ENCODE data around the gene INSYN2A. TPM values are rescaled to one million over a fixed set of nuclear protein-coding genes. Genes with fewer than 3 reads are reported as not detected.
A peak's percentile ranks its signal among the peaks of the same experiment; 100 is the strongest.

The INSYN2A gene
- total RNA-seq (2014; rRNA removed; shearing (Covaris generic)) = 0.28 TPM in 1 of 2 replicates, not detected in the other
- polyA plus RNA-seq (2016; fragmentation: Nextera tagmentation; extraction: Ambion mirVana) = 0.77 and 1.3 TPM in 2 replicates
- long read RNA-seq = 0 reads

DNA sequence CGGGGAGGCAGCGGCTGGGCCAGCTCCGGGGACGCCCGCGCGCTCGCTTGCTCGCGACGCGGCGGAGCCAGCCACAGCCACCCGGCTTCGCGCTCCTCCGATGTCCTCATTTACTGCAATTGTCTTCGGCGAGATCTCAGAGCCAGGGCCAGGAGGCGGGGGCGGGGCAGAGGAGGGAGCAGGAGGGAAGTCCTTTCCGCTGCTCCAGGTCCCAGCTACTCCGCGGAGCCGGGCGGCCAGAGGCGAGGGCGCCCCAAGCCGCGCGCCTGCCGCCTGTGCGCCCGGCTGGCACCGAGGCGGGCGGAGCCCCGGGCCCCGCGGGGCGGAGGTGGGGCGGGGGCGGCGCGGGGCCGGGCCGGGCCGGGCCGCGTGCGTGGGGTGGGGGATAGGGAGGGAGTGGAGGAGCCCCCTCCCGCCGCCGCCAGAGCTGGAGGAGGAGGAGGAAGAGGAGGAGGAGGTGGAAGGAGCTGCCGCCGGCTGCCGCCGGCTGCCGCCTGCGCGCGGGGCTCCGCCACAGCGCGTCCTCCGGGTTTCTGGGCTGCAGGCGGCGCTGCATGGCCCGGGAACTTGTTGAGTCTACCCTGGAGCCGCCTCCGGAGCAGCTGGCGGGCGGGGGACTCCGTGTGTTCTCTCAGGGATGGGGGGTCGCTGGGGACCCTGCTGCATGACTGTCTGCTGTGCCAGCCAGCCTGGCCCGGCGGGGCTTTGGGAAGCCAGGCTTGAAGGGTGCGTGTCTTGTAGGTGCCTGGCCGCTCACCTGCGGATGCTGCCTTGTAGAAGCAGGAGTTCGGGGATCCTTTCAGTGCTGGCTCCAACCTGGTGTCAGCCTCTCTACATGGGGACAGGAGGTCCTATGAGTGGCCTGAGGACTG is at the start of gene INSYN2A:
TSS of gene INSYN2A (minus strand) at position 310 of the 872 bp plus-strand sequence. CDS start 20,196 bp downstream, outside the sequence.
- Histone ChIP-seq H3K4me2 (peak within 1 kb of the TSS; percentile 90), H3K27me3 (ENCODE audit: insufficient read depth) (peaks cover 49% of the 10 kb centered on the region)
- no peak within 1 kb of the TSS for H3K27ac Mint-ChIP-seq

More for the DNA sequence above, at the start of gene INSYN2A:
- Histone ChIP-seq H3K4me3 (peak within 1 kb of the TSS; percentile 67), H4K20me1 (replicated peaks; ENCODE audit: insufficient read depth) (peaks cover 3% of the 10 kb centered on the region; the same call in 1 of the 2 replicates), H3F3A (replicated peaks; ENCODE audit: low read depth) (no peaks in the 10 kb centered on the region), H2AFZ (0 out of 2 replicates have a peak within 1 kb of the TSS, but pooled peaks have one; percentile 66), H3K27ac (ENCODE audit: low read depth) (no peak within 1 kb of the TSS), H3K4me1 (ENCODE audit: insufficient read depth) (peaks cover 12% of the 10 kb centered on the region; the same call in 1 of the 2 replicates), H3K36me3 (ENCODE audit: insufficient read depth) (no peaks in the 10 kb centered on the region), H3K9me2 (ENCODE audit: insufficient read depth) (no peaks in the 10 kb centered on the region), H3K79me2 (replicated peaks; ENCODE audit: insufficient read depth) (no peaks in the 10 kb centered on the region; the same call in 1 of the 2 replicates)
- peaks cover 22% of the 10 kb centered on the region for H3K4me1 Mint-ChIP-seq
- H3K36me3 Mint-ChIP-seq (ENCODE audit: low read depth) = no peaks in the 10 kb centered on the region
- TF ChIP-seq POLR2AphosphoS5 (IDR thresholded peaks at IDR 0.05; ENCODE audit: low read depth) = no peak
- no peak for TF ChIP-seq REST (IDR thresholded peaks at IDR 0.05; ENCODE audit: unreplicated experiment)
- peak; percentile 33 to 56 for TF ChIP-seq CTCF (conservative IDR thresholded peaks at IDR 0.05; ENCODE audit: low read depth in 2 of 2)
- peak within 1 kb of the TSS; percentile 83 for H3K4me3 Mint-ChIP-seq
- ATAC-seq (peak; percentile 47), DNase-seq (ENCODE audit: low spot score) (peak; percentile 82)
- peaks cover 16% of the 10 kb centered on the region for H3K27me3 Mint-ChIP-seq (ENCODE audit: insufficient read depth, low read depth, poor library complexity)
- no peaks in the 10 kb centered on the region for H3K9me3 Mint-ChIP-seq

All from GM23338 (cell line).